ENCODE results near the gene CTNND2.

CTNND2 gene

DNA sequence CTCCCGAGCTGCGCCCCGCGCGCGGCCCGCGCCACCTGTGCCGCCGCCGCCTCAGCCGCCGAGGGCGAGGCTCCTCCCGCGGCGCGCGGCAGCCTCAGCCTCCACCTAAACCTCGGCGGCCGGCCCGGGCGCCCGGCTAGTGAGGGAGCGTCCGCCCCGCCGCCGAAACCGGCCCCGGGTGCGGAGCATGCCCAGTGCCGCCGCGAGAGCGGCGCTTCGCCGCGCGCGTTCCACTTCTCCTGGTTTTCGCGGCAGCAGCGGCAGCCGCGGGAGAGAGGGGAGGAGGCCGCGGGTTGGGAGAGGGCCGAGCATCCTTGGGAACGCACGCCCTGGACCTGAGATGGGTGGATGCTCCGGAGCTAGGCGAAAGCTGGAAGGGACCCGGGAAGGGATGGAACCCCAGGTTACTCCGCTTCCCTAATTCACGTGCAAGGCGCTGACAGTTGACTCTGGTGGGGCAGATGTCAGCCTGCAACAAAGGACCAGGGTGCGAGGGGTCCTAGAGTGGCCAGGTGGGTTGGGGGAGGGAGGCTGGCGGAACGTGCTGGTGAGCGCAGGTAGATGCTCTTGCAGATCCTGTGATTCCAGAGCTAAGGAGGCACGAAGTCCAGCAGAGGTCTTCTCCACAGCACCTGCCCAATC is at the start of gene CTNND2:
Gene CTNND2, minus strand, starts transcription at position 182 of the 642 bp plus-strand sequence. CDS start 593 bp downstream, outside the sequence.
- DNase-seq (ENCODE audit: low spot score), result no peak

DNA sequence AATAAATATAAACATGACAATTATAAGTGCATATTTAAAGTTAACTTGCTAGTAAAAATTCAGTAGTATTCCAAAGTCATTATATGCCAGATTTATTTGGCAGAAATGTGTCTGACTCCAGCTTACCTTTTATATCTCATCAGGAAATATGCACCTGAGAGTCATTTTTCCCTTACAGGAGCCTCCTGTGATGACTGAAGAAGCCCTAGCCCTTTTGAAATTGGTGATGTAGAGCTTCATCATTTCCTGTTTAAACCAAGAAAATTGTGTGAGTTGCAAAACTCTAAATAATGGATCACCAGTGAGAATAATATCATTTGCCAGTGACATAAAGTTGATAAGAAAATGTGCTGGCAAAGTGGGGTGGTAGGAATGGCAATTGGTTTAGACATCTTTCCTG is 42.1 kb upstream of the CTNND2 start:
- DNase-seq (ENCODE audit: low spot score), result no peak

DNA sequence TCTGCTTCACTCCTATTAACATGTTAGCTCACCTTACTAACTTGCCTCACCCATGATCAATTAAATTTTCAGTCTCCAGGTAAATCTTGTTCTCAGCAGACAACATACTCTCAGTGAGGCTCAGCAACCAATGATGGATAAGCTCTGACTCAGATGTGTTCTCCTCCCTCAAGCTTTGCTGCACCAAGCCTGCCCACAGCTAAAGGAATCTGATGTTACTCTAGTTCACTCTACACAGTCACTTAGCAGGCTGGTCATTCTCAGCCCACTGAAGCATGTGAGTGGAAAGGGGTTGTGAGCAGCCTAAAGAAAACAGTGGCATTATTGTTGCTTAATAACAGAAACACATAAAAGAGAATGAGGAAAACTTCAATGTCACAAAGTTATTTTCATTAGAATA is 37.3 kb upstream of the CTNND2 start:
- DNase-seq (ENCODE audit: low spot score), result no peak

- DNase-seq (ENCODE audit: low spot score), result no peak
Measured at GRCh38 chr5:11931638-11932037, 27.4 kb upstream of the CTNND2 start.

- DNase-seq (ENCODE audit: low spot score), result no peak
Measured at GRCh38 chr5:11928909-11929308, 24.7 kb upstream of the CTNND2 start.

DNA sequence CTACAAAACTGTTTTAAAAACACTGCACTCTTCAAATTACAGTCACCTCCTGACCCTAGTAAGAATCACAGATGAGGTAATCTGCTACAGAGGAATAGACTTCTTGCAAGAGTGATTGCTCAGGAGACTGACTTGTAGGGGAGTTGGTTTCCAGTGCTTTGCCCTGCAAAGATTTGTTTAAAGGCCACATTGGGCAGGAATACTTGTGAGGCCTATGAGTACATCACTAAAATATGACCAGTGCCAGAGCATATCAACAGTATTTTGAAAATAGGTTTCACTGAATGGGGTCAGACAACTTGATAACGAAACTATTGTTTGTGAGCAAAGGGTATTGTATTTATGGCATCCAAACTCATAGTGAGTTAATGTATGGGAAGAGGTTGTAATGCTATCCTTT is 21.5 kb upstream of the CTNND2 start:
- no peak for DNase-seq (ENCODE audit: low spot score)

DNA sequence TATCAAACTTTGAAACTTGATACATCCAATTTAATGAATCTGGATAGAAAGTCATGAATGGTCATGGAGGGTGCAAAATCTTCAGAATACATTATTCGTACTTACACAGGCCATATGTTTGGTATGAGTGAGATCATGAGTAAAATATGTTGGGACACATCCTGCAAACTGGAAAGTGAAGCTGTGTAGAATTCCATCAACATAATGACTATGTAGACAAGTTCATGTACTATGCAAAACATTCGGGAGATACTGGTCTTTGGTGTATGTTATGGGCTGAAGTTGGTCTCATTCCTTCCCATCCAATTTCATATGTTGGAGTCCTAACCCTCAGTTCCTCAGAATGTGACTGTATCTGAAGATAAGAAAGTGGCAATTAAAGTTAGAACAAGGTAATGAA is 18.1 kb upstream of the CTNND2 start:
- no peak for DNase-seq (ENCODE audit: low spot score)

DNA sequence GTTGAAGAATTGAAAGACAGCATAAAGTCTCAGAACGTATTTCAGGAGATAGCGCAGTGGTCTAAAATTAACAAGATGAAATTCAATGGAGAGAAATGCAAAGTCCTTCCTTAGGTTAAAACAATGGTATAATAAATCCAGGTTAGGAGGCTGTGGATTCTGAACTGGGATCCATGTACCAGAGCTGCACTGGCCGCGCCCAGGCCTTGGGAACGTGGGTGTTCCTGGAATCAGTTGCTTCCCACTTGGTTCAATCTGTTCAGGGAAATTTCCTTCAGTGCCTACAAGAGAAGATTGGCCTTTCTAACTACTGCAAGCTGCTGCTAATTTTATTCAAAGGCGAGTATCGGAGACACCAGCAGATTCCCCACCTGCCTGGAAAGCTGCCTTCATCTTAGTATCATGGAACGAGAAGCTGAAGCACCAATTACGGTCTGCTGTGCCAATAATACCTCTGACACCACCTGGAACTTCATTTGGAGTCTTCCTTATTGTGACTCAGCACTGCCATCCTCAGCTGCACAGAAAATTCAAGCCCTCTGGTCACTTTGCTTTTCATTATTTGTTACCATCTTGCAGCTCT is 14.3 kb upstream of the CTNND2 start:
- no peak for DNase-seq (ENCODE audit: low spot score)

DNA sequence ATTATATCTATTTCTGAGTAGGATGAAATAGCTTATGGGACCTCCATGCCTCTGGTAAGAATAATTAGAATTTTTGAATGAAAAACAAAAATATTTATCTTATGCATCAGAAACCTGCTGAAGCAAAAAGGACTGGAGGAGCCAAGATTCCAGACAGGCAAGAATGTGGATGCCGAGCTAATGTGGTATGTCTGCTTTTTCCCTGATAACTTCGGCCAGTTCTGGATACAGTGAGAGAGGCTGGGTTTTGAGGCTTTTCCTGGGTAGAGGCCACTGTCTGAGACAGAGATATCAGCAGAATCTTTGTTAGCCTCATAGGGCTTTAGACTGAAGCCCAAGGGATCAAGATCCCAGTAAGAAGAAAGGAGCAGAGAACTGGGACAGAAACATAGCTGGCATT is 5.2 kb upstream of the CTNND2 start:
- DNase-seq (ENCODE audit: low spot score), result no peak

DNA sequence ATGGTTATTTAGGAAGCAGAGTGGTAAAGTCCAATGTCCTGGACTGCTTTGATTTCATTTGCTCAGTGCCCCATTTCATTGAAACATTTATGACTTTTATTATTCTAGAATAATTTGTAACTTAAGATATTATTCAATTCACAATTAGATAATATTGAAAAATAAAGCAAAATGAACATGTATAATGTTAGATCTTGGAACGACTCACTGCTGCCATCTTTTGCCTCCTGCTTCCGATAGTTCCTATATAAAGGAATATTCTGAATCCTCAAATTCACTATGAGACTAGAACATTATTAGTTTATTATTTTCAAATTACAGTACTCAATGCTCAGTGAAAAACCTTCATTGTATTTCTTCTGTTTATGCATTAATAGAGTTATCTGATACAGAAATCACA is 2.3 kb upstream of the CTNND2 start:
- no peak for DNase-seq (ENCODE audit: low spot score)

- DNase-seq (ENCODE audit: low spot score), result no peak
Measured at GRCh38 chr5:11905206-11905605, 960 bp upstream of the CTNND2 start.

DNA sequence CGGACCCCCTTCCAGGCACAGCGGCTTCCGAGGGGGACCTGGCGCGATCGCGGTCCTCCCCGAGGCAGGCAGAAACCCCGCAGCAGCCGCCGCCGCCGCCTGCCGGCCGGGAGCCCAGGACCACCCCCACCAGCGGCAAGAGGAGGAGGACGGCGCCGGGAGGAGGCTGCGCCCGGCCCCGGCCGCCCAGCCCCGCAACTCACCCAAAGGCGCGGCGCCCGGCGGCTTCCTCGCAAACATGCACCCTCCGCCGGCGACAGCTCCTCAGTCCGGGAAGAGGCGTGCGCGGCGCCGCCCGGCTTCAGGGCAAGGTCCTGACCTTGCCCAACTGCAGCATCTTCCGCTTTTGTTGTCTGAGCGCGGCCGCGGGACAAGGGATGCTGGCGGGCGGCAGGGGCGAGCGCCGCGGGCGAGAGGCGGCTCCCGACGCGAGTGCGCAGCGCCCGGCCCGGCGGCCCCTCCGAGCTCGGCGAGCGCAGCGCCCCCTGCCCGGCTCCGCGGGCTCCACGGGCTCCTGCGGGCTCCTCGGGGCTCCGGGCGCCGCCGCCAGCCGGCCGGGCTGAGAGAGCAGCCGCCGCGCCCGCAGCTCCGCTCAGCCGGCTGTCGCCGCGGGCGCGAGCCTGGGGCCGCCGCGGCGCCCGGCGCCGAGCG is 507 bp downstream of the CTNND2 start:
- DNase-seq (ENCODE audit: low spot score), result no peak

GRCh38 chr5:11903121-11903613 is 1.1 kb downstream of the CTNND2 start:
- DNase-seq (ENCODE audit: low spot score), result no peak

DNA sequence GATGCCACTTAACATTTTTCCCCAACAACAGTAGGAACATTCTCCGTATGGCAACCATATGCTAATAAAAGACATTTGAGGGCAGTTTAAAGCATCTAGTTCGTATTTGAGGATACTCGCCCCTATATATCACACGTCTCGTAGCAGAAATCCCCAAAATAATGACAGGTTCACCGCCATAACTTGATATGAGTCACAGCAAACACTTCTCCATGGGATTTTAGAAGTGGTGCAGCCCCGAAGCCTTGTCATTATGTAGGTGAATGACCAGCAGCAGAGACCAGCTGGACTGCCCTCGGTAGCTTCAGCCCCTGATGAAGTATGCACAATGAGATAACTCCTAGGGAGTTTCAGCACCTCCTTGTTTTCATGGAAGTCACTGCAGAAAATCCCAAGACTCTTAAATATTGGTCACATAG is 2.0 kb downstream of the CTNND2 start:
- DNase-seq (ENCODE audit: low spot score), result no peak

DNA sequence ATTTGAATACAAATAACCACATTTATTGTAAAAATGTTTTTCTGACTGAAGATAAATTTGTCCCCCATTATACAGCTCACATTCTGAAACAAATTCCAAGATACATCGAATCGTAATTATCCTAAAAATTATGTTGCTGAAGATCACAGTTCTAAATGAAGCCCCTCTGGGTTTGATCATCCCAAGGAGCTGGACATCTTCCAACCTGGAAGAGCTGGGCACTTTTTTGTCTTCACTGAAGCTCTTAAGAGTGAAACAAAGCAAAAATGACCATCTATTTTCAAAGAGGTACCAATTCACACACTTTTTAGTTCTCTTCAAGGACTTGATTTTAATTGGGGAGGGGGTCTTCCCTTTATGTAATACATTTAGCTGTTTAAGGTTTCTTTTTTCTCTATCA is 5.5 kb downstream of the CTNND2 start:
- DNase-seq (ENCODE audit: low spot score), result no peak

GRCh38 chr5:11897781-11898180 is 6.5 kb downstream of the CTNND2 start:
- DNase-seq (ENCODE audit: low spot score), result no peak

- DNase-seq (ENCODE audit: low spot score), result no peak
Measured at GRCh38 chr5:11894992-11895391, 9.3 kb downstream of the CTNND2 start.

- DNase-seq (ENCODE audit: low spot score), result no peak
Measured at GRCh38 chr5:11892832-11893231, 11.4 kb downstream of the CTNND2 start.

DNA sequence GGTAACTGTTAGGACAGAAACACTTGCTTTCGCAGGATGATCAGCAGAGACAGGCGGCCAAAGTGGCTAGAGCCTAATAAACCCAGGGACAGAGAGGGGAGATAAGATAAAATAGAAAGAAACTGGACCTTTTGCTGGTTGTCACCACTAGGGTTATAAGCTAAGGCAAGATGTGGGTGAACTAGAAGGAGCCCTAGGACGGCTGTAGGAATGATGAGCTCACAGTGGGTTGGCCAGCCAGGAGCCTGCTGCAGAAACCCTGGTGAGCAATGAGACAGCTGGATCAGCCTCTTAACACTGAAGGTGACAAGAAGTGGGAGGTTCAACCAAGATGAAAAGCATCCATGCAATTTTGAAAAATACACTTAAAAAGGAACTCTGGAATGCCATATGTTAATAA is 13.5 kb downstream of the CTNND2 start:
- no peak for DNase-seq (ENCODE audit: low spot score)

GRCh38 chr5:11888221-11888620 is 16.0 kb downstream of the CTNND2 start:
- DNase-seq (ENCODE audit: low spot score), result no peak

GRCh38 chr5:11878814-11879213 is 25.4 kb downstream of the CTNND2 start:
- DNase-seq (ENCODE audit: low spot score), result peak; percentile 7

DNA sequence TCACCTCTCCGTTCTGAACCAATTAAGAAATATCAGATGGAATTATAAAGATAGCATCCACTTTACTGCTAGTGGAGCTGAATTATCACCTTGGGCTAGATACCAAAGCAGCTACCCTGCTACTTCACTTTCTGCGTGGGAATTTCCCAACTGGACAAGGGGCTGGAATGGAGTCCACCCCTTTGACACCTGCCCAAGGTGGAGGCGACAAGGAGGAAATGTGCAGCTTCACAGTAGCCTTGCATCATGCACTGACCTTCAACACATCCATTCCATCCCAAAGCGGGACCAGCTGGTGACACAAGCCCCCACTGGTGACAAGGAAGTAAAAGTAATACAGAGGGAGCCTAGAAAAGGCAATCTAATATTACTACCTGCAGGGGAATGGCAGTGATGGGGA is 30.7 kb downstream of the CTNND2 start:
- no peak for DNase-seq (ENCODE audit: low spot score)

- no peak for DNase-seq (ENCODE audit: low spot score)
Measured at GRCh38 chr5:11869203-11869602, 35.0 kb downstream of the CTNND2 start.

DNA sequence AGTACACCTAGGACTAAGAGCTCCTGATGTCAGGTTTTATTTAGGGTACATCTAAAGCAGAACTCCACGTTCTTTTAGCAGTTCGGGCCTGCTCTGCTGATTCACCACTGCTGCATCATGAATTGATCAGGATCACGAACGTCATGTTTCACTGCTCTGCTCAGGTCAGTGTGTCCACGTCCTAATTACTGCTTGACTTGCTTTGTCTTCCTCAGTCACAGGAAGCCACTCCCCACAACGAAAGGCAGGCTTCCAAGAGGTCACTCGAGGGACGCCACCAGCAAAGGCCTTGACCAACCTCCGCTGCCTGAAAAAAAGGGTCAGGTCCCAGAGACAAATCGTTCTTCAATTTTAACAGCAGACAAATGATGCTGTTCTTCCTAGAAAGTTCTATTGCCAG is 40.3 kb downstream of the CTNND2 start:
- DNase-seq (ENCODE audit: low spot score), result no peak

Data from SW480 (cell line).